Epithelial cell of proximal tubule (primary cell): ENCODE data around the gene CSNK1A1L. TPM values are rescaled to one million over a fixed set of nuclear protein-coding genes. Genes with fewer than 3 reads are reported as not detected.

Source experiments
- DNase-seq: peaks from one replicate; pipeline ENCODE4 v3.0.0-alpha.2; 2011; ENCODE audit warnings: low read depth
- H3K4me3 ChIP-seq: 2 replicates; pipeline ENCODE4 v1.5.1; 2011; ENCODE audit warnings: low read depth, mild to moderate bottlenecking, low read length
- CTCF ChIP-seq: conservative IDR thresholded peaks from 2 replicates; pipeline ENCODE4 v1.5.1; 2012; ENCODE audit warnings: low read depth, mild to moderate bottlenecking, low read length
- total RNA-seq: library from RNA; depleted of rRNA; stranded (reverse); fragments of >200 nt; gene quantifications from 2 replicates; pipeline ENCODE4 v1.2.3, GENCODE V29; 2015

The CSNK1A1L gene
- total RNA-seq, 1 donor from 2014 or later = not detected

GRCh38 chr13:37097076-37097475 is 8.4 kb downstream of the CSNK1A1L start:
- DNase-seq = no peak
- TF ChIP-seq CTCF = no peak
- no peak overlapping the region for H3K4me3 ChIP-seq

DNA sequence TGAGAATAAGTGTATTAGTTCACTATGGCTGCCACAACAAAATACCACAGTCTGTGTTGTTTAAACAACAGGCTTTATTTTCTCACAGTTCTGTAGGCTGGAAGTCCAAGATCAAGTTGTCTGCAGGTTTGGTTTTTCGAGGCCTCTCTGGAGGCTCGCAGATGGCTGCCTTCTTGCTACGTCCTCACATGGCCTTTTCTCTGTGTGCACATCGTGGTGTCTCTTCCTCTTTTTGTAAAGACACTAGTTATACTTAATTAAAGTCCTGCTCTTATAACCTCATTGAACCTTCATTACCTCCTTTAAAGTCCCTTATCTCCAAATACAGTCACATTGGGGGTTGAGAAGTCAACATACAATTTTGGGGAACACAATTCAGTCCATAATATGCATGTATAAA is 10.6 kb downstream of the CSNK1A1L start:
- no peak for TF ChIP-seq CTCF
- DNase-seq = no peak
- no peak overlapping the region for H3K4me3 ChIP-seq

GRCh38 chr13:37094099-37094498 is 11.4 kb downstream of the CSNK1A1L start:
- H3K4me3 ChIP-seq = no peak overlapping the region

DNA sequence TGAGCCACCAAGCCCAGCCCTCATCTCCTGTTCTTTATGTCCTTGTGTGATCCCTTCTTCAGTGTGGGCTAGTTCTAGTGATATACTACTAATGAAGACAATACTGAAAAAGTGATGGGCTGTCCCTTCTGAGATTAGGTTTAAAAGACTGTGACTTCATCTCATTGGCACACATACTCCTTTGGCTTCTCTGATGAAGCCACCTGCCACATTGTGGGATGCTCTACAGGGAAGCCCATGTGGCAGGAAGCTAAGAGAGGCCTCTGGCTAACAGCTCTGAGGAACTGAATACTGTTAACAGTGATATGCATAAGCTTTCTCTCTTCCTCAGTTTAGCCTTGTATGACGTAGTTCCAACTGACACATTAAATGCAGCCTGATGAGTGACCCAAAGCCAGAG is 13.6 kb downstream of the CSNK1A1L start:
- no peak for TF ChIP-seq CTCF
- no peak for DNase-seq

More at GRCh38 chr13:37094099-37094498, 11.4 kb downstream of the CSNK1A1L start:
- DNase-seq = no peak
- TF ChIP-seq CTCF = no peak

GRCh38 chr13:37090912-37091311 is 14.6 kb downstream of the CSNK1A1L start:
- H3K4me3 ChIP-seq = no peak overlapping the region
- TF ChIP-seq CTCF = no peak
- DNase-seq = no peak

More for the DNA sequence above, 13.6 kb downstream of the CSNK1A1L start:
- H3K4me3 ChIP-seq = no peak overlapping the region

DNA sequence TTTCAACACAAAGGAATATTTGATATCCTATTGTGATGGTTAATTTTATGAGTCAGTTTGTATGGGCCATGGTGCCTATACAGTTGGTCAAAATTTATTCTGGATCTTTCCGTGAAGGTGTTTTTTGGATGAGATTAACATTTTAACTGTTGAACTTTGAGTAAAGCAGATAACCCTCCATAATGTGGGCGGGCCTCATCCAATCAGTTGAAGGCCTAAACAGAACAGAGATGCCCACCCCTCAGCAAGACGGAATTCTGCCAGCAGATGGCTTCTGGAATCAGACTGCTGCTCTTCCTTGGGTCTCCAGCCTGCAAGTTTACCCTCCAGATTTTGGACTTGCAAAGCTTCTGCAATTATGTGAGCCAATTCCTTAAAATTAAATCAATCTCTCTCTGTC is 16.0 kb downstream of the CSNK1A1L start:
- H3K4me3 ChIP-seq = no peak overlapping the region
- TF ChIP-seq CTCF = no peak
- DNase-seq = no peak

DNA sequence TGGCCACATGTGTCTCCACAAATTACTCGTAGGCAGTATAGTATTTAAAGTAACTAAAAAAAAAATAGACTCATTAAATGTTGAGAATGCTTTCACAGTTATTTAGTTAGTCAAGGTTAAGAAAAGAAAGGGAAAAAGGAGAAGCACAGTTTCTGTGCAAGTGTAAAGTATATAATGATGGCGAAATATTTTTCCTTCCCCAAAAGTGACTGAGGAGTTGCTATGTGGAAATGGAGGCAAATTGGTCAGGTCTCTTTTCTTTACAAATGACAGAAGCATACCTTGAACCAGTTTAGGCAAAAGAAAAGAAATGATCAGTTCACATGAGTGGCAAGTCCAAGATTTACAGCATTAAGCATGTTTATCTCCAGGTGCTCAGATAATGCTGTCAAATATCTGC is 18.0 kb downstream of the CSNK1A1L start:
- TF ChIP-seq CTCF = no peak
- no peak overlapping the region for H3K4me3 ChIP-seq
- no peak for DNase-seq
